HEK293 (cell line): ENCODE results near the gene NTMT1.

Experiments used
- CTCF ChIP-seq: fragments of 450-650 bp; formaldehyde crosslinking; IDR thresholded peaks from 2 replicates; pipeline ENCODE4 v1.5.1; 2016; ENCODE audit warnings: missing biosample characterization, missing genetic modification characterization
- ZNF202 ChIP-seq: fragments of 450-650 bp; formaldehyde crosslinking; IDR thresholded peaks from 2 replicates; pipeline ENCODE4 v1.5.1; 2016; ENCODE audit warnings: missing biosample characterization, missing genetic modification characterization, borderline replicate concordance

GRCh38 chr9:129678844-129679243, 52.9 kb downstream of the NTMT1 start:
- TF ChIP-seq ZNF202 (tag by site-specific recombination), result no peak
- no peak for TF ChIP-seq CTCF
